H1 (cell line): ENCODE measurements around the gene KIT. TPM values are rescaled to one million over a fixed set of nuclear protein-coding genes. Genes with fewer than 3 reads are reported as not detected.

Experiments
- CTCF ChIA-PET: fragments of 300-600 bp; sonication (Branson Sonifier 250); formaldehyde crosslinking; loops from one replicate; lab custom pipeline; 2021; ENCODE audit not compliant: partially characterized antibody; lab: Charles Lee
- POLR2A ChIA-PET: fragments of 300-600 bp; sonication (Branson Sonifier 250); formaldehyde crosslinking; loops from one replicate; lab custom pipeline; 2021; ENCODE audit warnings: inconsistent platforms; ENCODE audit not compliant: partially characterized antibody; lab: Charles Lee
- DNase-seq, 2 experiments: peaks; one replicate each; pipeline versions ENCODE4 v3.0.0 to v3.0.0-alpha.2; 2010 to 2022; ENCODE audit warnings: low spot score in 2 of 2, low read depth in 1 of 2, mixed read lengths in 1 of 2
- FAIRE-seq: peaks from 2 replicates; lab custom pipeline; 2011; peaks lifted over from hg19 to GRCh38; lab: Jason Lieb, UNC
- H2AFZ ChIP-seq: 2 replicates; pipeline ENCODE4 v1.8.1; 2012; ENCODE audit warnings: low read length, inconsistent platforms
- H2AK5ac ChIP-seq: 2 replicates; pipeline ENCODE4 v1.6.1; 2013; ENCODE audit warnings: low read depth, low read length
- H2BK120ac ChIP-seq: replicated peaks from 2 replicates; pipeline ENCODE3; 2013; ENCODE audit warnings: low read depth, low read length, inconsistent platforms
- H2BK12ac ChIP-seq: 2 replicates; pipeline ENCODE4 v1.6.1; 2013; ENCODE audit warnings: low read depth, low read length
- H2BK15ac ChIP-seq: 2 replicates; pipeline ENCODE4 v1.6.1; 2013; ENCODE audit warnings: low read length
- H2BK20ac ChIP-seq: 2 replicates; pipeline ENCODE4 v1.6.1; 2013; ENCODE audit warnings: low read length
- H2BK5ac ChIP-seq: 2 replicates; pipeline ENCODE4 v1.6.1; 2013; ENCODE audit warnings: low read depth, low read length
- H3K14ac ChIP-seq: 2 replicates; pipeline ENCODE4 v1.6.1; 2013; ENCODE audit warnings: inconsistent platforms; ENCODE audit not compliant: insufficient read length
- H3K18ac ChIP-seq: 2 replicates; pipeline ENCODE4 v1.6.1; 2013; ENCODE audit warnings: low read length; ENCODE audit errors: extremely low read depth
- H3K23ac ChIP-seq: 2 replicates; pipeline ENCODE4 v1.6.1; 2013; ENCODE audit warnings: inconsistent platforms; ENCODE audit not compliant: insufficient read length
- H3K23me2 ChIP-seq: 2 replicates; pipeline ENCODE4 v1.6.1; 2013; ENCODE audit warnings: low read depth, low read length
- H3K27ac ChIP-seq: 2 replicates; pipeline ENCODE4 v1.6.1; 2011; ENCODE audit warnings: low read depth, low read length, inconsistent platforms
- H3K27me3 ChIP-seq, 4 experiments: replicated peaks in 1 of 4; 1 replicate in 1 of 4; 2 replicates in 3 of 4; pipeline versions ENCODE4 v1.6.1 to v1.8.1; 2011 to 2013; ENCODE audit warnings: low read length in 3 of 4, mild to moderate bottlenecking in 3 of 4, inconsistent platforms in 2 of 4, mixed read lengths in 2 of 4, moderate library complexity in 1 of 4; ENCODE audit not compliant: control insufficient read depth in 3 of 4, insufficient read depth in 3 of 4; ENCODE audit errors: extremely low read depth in 1 of 4
- H3K36me3 ChIP-seq, 4 experiments: 2 replicates each; pipeline versions ENCODE4 v1.6.1 to v1.8.1; 2011 to 2013; ENCODE audit warnings: mild to moderate bottlenecking in 4 of 4, low read length in 3 of 4, moderate library complexity in 2 of 4, control low read depth in 1 of 4, inconsistent platforms in 1 of 4; ENCODE audit not compliant: insufficient read depth in 4 of 4, control insufficient read depth in 2 of 4
- H3K4ac ChIP-seq: replicated peaks from 2 replicates; pipeline ENCODE3; 2013; ENCODE audit warnings: low read length, low read depth, mixed read lengths, inconsistent platforms; ENCODE audit not compliant: insufficient read length
- H3K4me1 ChIP-seq, 4 experiments: replicated peaks in 1 of 4; 1 replicate in 1 of 4; 2 replicates in 3 of 4; pipeline versions ENCODE4 v1.6.1 to v1.8.1; 2011 to 2013; ENCODE audit warnings: low read length in 3 of 4, inconsistent platforms in 2 of 4, mixed read lengths in 1 of 4; ENCODE audit not compliant: insufficient read depth in 4 of 4, control insufficient read depth in 3 of 4
- H3K4me2 ChIP-seq, 2 experiments: 2 replicates each; pipeline versions ENCODE4 v1.6.1 to v1.8.1; 2011 to 2013; ENCODE audit warnings: low read depth in 2 of 2, low read length in 2 of 2, control low read depth in 1 of 2, inconsistent platforms in 1 of 2, mild to moderate bottlenecking in 1 of 2; ENCODE audit not compliant: insufficient read depth in 1 of 2
- H3K4me3 ChIP-seq, 4 experiments: fragments of 200-600, 300-600 bp in 1 of 4; sonication (generic), shearing (Covaris generic), sonication (Bioruptor Twin) in 1 of 4; 2 replicates each; pipeline versions ENCODE4 v1.5.1 to v1.8.1; 2011 to 2016; ENCODE audit warnings: low read length in 4 of 4, low read depth in 3 of 4, control low read depth in 2 of 4, inconsistent platforms in 2 of 4, mild to moderate bottlenecking in 2 of 4, mixed read lengths in 1 of 4, moderate library complexity in 1 of 4; ENCODE audit not compliant: insufficient read depth in 2 of 4; ENCODE audit errors: extremely low read depth in 1 of 4
- H3K56ac ChIP-seq: replicated peaks from 2 replicates; pipeline ENCODE3; 2013; ENCODE audit warnings: low read depth, mild to moderate bottlenecking, mixed read lengths, low read length, inconsistent platforms; ENCODE audit not compliant: insufficient read length
- H3K79me1 ChIP-seq: 2 replicates; pipeline ENCODE4 v1.6.1; 2013; ENCODE audit warnings: low read depth, low read length, control low read depth
- H3K79me2 ChIP-seq, 2 experiments: 2 replicates each; pipeline versions ENCODE4 v1.6.1 to v1.8.1; 2012 to 2013; ENCODE audit warnings: low read length in 2 of 2, mild to moderate bottlenecking in 2 of 2, inconsistent platforms in 1 of 2; ENCODE audit not compliant: insufficient read depth in 2 of 2, control insufficient read depth in 1 of 2
- H3K9ac ChIP-seq, 4 experiments: replicated peaks in 1 of 4; 1 replicate in 1 of 4; 2 replicates in 3 of 4; pipeline versions ENCODE4 v1.6.1 to v1.8.1; 2011 to 2013; ENCODE audit warnings: low read depth in 3 of 4, low read length in 3 of 4, control low read depth in 2 of 4, mild to moderate bottlenecking in 2 of 4, moderate library complexity in 2 of 4, inconsistent platforms in 1 of 4; ENCODE audit errors: extremely low read depth in 1 of 4
- H3K9me3 ChIP-seq, 2 experiments: 2 replicates each; pipeline versions ENCODE4 v1.6.1 to v1.8.1; 2012 to 2013; ENCODE audit warnings: mild to moderate bottlenecking in 2 of 2, moderate library complexity in 2 of 2, control low read depth in 1 of 2, inconsistent platforms in 1 of 2, low read depth in 1 of 2, low read length in 1 of 2, mixed read lengths in 1 of 2; ENCODE audit not compliant: insufficient read depth in 2 of 2
- H4K20me1 ChIP-seq, 2 experiments: replicated peaks in 1 of 2; 2 replicates each; pipeline versions ENCODE3 to v1.8.1; 2011 to 2013; ENCODE audit warnings: inconsistent platforms in 2 of 2, low read length in 2 of 2, mild to moderate bottlenecking in 1 of 2; ENCODE audit not compliant: insufficient read depth in 2 of 2, control insufficient read depth in 1 of 2
- H4K5ac ChIP-seq: 2 replicates; pipeline ENCODE4 v1.6.1; 2013; ENCODE audit warnings: low read length, low read depth, mixed read lengths, inconsistent platforms; ENCODE audit not compliant: insufficient read length
- H4K8ac ChIP-seq: 2 replicates; pipeline ENCODE4 v1.8.0; 2013; ENCODE audit warnings: mild to moderate bottlenecking, moderate library complexity, low read length, inconsistent platforms; ENCODE audit not compliant: insufficient read depth; ENCODE audit errors: extremely low read depth
- H4K91ac ChIP-seq: replicated peaks from 2 replicates; pipeline ENCODE3; 2013; ENCODE audit warnings: low read length, mixed read lengths, inconsistent platforms; ENCODE audit not compliant: insufficient read length
- BCL11A ChIP-seq, 2 experiments: IDR thresholded peaks; one replicate each; pipeline ENCODE4 v1.6.1; 2011; ENCODE audit warnings: low read depth in 2 of 2, low read length in 2 of 2, mild to moderate bottlenecking in 2 of 2
- CBX8 ChIP-seq: fragments of 300-800, 300-1000 bp; sonication (generic); IDR thresholded peaks from 2 replicates; pipeline ENCODE4 v1.7.1; 2016; ENCODE audit warnings: low read depth, low read length, borderline replicate concordance
- CHD1 ChIP-seq: IDR thresholded peaks from 2 replicates; pipeline ENCODE4 v1.6.1; 2012; ENCODE audit warnings: low read depth, low read length, improper control_type of control experiment
- CHD2 ChIP-seq: IDR thresholded peaks from 2 replicates; pipeline ENCODE4 v1.6.1; 2012; ENCODE audit warnings: low read length, improper control_type of control experiment
- KDM1A ChIP-seq: fragments of 200-600, 300-600 bp; sonication (generic); IDR thresholded peaks from 2 replicates; pipeline ENCODE4 v1.7.1; 2016; ENCODE audit warnings: mild to moderate bottlenecking, low read length, borderline replicate concordance
- POU5F1 ChIP-seq: IDR thresholded peaks from 2 replicates; pipeline ENCODE4 v1.6.1; 2011; ENCODE audit warnings: low read depth, mild to moderate bottlenecking, low read length, moderate library complexity
- SIN3A ChIP-seq, 2 experiments: IDR thresholded peaks in 1 of 2; conservative IDR thresholded peaks in 1 of 2; 2 replicates each; pipeline ENCODE4 v1.6.1; 2011 to 2012; ENCODE audit warnings: low read length in 2 of 2, improper control_type of control experiment in 1 of 2, low read depth in 1 of 2, mild to moderate bottlenecking in 1 of 2
- SP1 ChIP-seq: IDR thresholded peaks from 2 replicates; pipeline ENCODE4 v1.6.1; 2011; ENCODE audit warnings: low read depth, low read length
- SUZ12 ChIP-seq: fragments of 200-600 bp; sonication (generic); IDR thresholded peaks from 2 replicates; pipeline ENCODE4 v1.6.1; 2012; ENCODE audit warnings: mild to moderate bottlenecking, inconsistent platforms, low read length, moderate library complexity, mixed read lengths
- TAF1 ChIP-seq: IDR thresholded peaks from 2 replicates; pipeline ENCODE4 v1.6.1; 2011; ENCODE audit warnings: mild to moderate bottlenecking, low read depth, low read length
- TAF7 ChIP-seq: optimal IDR thresholded peaks from 2 replicates; pipeline ENCODE3; 2011; ENCODE audit warnings: low read depth, mild to moderate bottlenecking, inconsistent platforms, low read length, moderate library complexity, borderline replicate concordance
- WGBS, 2 experiments: shearing (Covaris generic) in 1 of 2; methylation state at CpG; one replicate each; pipeline versions ENCODE4 v1.1.6 to v1.1.7; 2013 to 2015; ENCODE audit warnings: low lambda C conversion rate in 2 of 2, mixed read lengths in 2 of 2, inconsistent platforms in 1 of 2, low coverage in 1 of 2, missing lambda C conversion rate in 1 of 2; ENCODE audit not compliant: insufficient replicate concordance in 2 of 2, insufficient coverage in 1 of 2, insufficient read length in 1 of 2; ENCODE audit errors: extremely low coverage in 1 of 2, missing lambda C conversion rate in 1 of 2; 5-methylcytosine and 5-hydroxymethylcytosine counted together
- polyA plus RNA-seq, 7 experiments: library from polyadenylated mRNA; depleted of rRNA in 3 of 7; stranded (reverse) in 5 of 7; unstranded in 2 of 7; fragments of >200 nt in 5 of 7; fragments of 200-250 nt in 2 of 7; gene quantifications; 1 replicate in 5 of 7; 2 replicates in 1 of 7; 4 replicates in 1 of 7; pipeline versions ENCODE4 v1.2.1 to v1.2.3, GENCODE V29; 2011 to 2013; ENCODE audit warnings: missing spikeins in 2 of 7, mixed read lengths in 2 of 7
- total RNA-seq: library from RNA; stranded (reverse); fragmentation: NEBNext Ultra II Directional; extraction: Animal tissue kit (Norgen Biotek cat#: 25700); gene quantifications from 2 replicates; pipeline ENCODE4 v1.2.1, GENCODE V29; 2021
- TF ChIP-seq, protein P1 (sequence below): IDR thresholded peaks from 2 replicates; pipeline ENCODE4 v1.6.1; 2012; ENCODE audit warnings: low read length, inconsistent platforms

The KIT gene
- total and polyA plus RNA-seq, 2 of the 8 experiments (the other 6 are each of a cell fraction or from before 2014, with no cell fraction given): 14.4 to 24.8 TPM

DNA sequence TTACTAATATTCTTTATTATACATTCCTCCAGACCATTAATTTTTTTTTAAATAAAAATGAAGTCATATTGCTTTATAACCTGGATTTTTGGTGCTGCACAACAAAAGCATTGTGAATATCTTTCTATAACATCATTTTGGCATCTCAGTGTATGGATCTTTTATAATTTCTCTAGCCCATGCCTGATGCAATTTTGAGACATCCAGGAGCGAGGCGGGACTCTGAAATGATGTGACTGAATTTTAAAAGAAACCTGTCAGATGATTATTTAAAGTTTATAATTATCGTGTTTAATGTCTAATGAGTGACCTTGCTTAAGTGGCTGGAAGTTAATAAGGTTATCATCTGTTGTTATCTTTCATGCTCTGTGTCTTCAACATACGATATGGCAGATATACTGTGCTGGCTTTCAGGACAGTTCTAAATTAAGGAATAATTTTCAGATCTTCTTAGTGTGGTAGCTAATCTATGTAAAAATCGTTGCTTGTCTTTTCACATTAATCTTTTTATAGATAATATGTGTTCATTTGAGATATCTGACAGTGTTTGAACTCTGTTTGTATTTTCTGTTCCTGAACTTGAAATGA lies 58.8 kb downstream of the KIT start:
- no peak overlapping the region for H3K56ac ChIP-seq
- H3K9me3 ChIP-seq: no peaks in the 10 kb centered on the region
- H3K4me1 ChIP-seq: no peaks in the 10 kb centered on the region
- H2AFZ ChIP-seq: no peak overlapping the region
- no peak overlapping the region for H2BK20ac ChIP-seq
- no peak overlapping the region for H4K5ac ChIP-seq
- H3K4me2 ChIP-seq: no peak overlapping the region
- no peak overlapping the region for H3K4ac ChIP-seq
- no peaks in the 10 kb centered on the region for H3K79me1 ChIP-seq
- no peak overlapping the region for H3K27ac ChIP-seq
- no peak overlapping the region for H3K14ac ChIP-seq
- H2BK12ac ChIP-seq: no peak overlapping the region
- no peak overlapping the region for H3K23ac ChIP-seq
- ChIA-PET CTCF (no interaction called here), POLR2A (no interaction called here)
- no peak overlapping the region for H3K9ac ChIP-seq
- no peak overlapping the region for H4K91ac ChIP-seq
- H3K79me2 ChIP-seq: no peaks in the 10 kb centered on the region
- no peak overlapping the region for H2AK5ac ChIP-seq
- H4K20me1 ChIP-seq: peaks cover 0 to 2% of the 10 kb centered on the region in 2 experiments
- DNase-seq: no peak
- no peaks in the 10 kb centered on the region for H3K23me2 ChIP-seq
- no peaks in the 10 kb centered on the region; a peak in 1 of 8 replicates for H3K36me3 ChIP-seq
- no peak overlapping the region for H2BK15ac ChIP-seq
- no peak overlapping the region for H3K4me3 ChIP-seq
- no peak overlapping the region for H2BK5ac ChIP-seq
- no peaks in the 10 kb centered on the region for H3K27me3 ChIP-seq
- H3K18ac ChIP-seq: no peak overlapping the region
- H2BK120ac ChIP-seq: no peak overlapping the region
- H4K8ac ChIP-seq: no peak overlapping the region
- FAIRE-seq: no peak
- 98% methylated on average over 5 of the region's 5 CpGs; no CpG with 5 or more reads in 1 of the 2 experiments for WGBS, 2 experiments
- TF ChIP-seq SUZ12: no peak
- no peak for TF ChIP-seq CHD1
- no peak for TF ChIP-seq TAF1
- TF ChIP-seq SIN3A (conservative IDR thresholded peaks at IDR 0.05 in 1 of 2, IDR thresholded peaks at IDR 0.05 in 1 of 2; ENCODE audit: low read depth in 1 of 2, low read length in 2 of 2): no peak
- TF ChIP-seq POU5F1: no peak
- TF ChIP-seq, protein P1, sequence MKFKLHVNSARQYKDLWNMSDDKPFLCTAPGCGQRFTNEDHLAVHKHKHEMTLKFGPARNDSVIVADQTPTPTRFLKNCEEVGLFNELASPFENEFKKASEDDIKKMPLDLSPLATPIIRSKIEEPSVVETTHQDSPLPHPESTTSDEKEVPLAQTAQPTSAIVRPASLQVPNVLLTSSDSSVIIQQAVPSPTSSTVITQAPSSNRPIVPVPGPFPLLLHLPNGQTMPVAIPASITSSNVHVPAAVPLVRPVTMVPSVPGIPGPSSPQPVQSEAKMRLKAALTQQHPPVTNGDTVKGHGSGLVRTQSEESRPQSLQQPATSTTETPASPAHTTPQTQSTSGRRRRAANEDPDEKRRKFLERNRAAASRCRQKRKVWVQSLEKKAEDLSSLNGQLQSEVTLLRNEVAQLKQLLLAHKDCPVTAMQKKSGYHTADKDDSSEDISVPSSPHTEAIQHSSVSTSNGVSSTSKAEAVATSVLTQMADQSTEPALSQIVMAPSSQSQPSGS: no peak
- no peak for TF ChIP-seq BCL11A (IDR thresholded peaks at IDR 0.05; ENCODE audit: low read depth in 2 of 2, low read length in 2 of 2)
- no peak for TF ChIP-seq TAF7
- no peak for TF ChIP-seq KDM1A
- TF ChIP-seq CBX8: no peak
- no peak for TF ChIP-seq CHD2
- TF ChIP-seq SP1: no peak
